Neural crest cell (in vitro differentiated cells): Measurements from ENCODE around the gene FBXL17. TPM values are rescaled to one million over a fixed set of nuclear protein-coding genes. Genes with fewer than 3 reads are reported as not detected.

Experiments used
- DNase-seq: peaks from one replicate; pipeline ENCODE4 v3.0.0; 2021; ENCODE audit warnings: low read depth, mixed read lengths, low spot score
- H3K27ac Mint-ChIP-seq: one replicate; pipeline ENCODE4 v1.8.0; 2021; ENCODE audit warnings: mild to moderate bottlenecking, mixed read lengths; ENCODE audit not compliant: unreplicated experiment
- H3K27me3 Mint-ChIP-seq: 2 replicates; pipeline ENCODE4 v1.8.0; 2021; ENCODE audit warnings: low read depth, mild to moderate bottlenecking, mixed read lengths
- H3K36me3 Mint-ChIP-seq: 2 replicates; pipeline ENCODE4 v1.8.0; 2021; ENCODE audit warnings: low read depth, mild to moderate bottlenecking, mixed read lengths
- H3K4me1 Mint-ChIP-seq: 2 replicates; pipeline ENCODE4 v1.8.0; 2021; ENCODE audit warnings: mixed read lengths
- H3K4me3 Mint-ChIP-seq: one replicate; pipeline ENCODE4 v1.8.0; 2021; ENCODE audit warnings: mild to moderate bottlenecking, mixed read lengths
- H3K9me3 Mint-ChIP-seq: 2 replicates; pipeline ENCODE4 v1.8.0; 2021; ENCODE audit warnings: mixed read lengths
- total RNA-seq: library from RNA; stranded (reverse); gene quantifications from 2 replicates; pipeline ENCODE4 v1.2.1, GENCODE V29; 2021
- TF ChIP-seq, protein P1 (sequence below): fragments of 200-600 bp; sonication (generic); conservative IDR thresholded peaks from 2 replicates; pipeline ENCODE4 v1.5.0; 2021; ENCODE audit warnings: antibody characterized with exemption, mild to moderate bottlenecking

The FBXL17 gene
- total RNA-seq, 1 donor from 2014 or later: 17.8 TPM

DNA sequence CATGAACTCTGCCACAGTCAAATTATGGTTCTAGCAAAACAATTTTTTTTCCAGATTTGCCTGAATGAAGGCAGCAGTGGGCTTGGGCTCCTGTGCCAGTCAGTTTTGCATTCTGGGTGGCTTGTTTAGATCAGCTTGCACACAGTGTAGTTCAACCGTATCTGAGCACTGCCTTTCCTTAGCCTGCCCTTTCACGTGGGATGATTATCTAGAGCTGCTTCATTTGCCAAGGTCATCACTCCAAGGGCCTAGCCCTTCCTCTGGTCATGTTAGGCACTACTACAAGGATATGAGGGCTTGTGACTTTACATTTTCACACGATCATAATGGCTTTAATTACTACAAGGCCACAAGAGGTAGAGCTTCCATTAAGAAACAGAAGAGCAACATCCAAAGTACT lies 560.6 kb downstream of the FBXL17 start:
- H3K9me3 Mint-ChIP-seq: peaks cover 16% of the 10 kb centered on the region
- peaks cover 2% of the 10 kb centered on the region for H3K36me3 Mint-ChIP-seq
- no peak overlapping the region for H3K4me3 Mint-ChIP-seq
- TF ChIP-seq, protein P1, sequence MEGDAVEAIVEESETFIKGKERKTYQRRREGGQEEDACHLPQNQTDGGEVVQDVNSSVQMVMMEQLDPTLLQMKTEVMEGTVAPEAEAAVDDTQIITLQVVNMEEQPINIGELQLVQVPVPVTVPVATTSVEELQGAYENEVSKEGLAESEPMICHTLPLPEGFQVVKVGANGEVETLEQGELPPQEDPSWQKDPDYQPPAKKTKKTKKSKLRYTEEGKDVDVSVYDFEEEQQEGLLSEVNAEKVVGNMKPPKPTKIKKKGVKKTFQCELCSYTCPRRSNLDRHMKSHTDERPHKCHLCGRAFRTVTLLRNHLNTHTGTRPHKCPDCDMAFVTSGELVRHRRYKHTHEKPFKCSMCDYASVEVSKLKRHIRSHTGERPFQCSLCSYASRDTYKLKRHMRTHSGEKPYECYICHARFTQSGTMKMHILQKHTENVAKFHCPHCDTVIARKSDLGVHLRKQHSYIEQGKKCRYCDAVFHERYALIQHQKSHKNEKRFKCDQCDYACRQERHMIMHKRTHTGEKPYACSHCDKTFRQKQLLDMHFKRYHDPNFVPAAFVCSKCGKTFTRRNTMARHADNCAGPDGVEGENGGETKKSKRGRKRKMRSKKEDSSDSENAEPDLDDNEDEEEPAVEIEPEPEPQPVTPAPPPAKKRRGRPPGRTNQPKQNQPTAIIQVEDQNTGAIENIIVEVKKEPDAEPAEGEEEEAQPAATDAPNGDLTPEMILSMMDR: no peak
- no peaks in the 10 kb centered on the region for H3K27me3 Mint-ChIP-seq
- DNase-seq: no peak
- peaks cover 9% of the 10 kb centered on the region for H3K4me1 Mint-ChIP-seq
- H3K27ac Mint-ChIP-seq: no peak overlapping the region

DNA sequence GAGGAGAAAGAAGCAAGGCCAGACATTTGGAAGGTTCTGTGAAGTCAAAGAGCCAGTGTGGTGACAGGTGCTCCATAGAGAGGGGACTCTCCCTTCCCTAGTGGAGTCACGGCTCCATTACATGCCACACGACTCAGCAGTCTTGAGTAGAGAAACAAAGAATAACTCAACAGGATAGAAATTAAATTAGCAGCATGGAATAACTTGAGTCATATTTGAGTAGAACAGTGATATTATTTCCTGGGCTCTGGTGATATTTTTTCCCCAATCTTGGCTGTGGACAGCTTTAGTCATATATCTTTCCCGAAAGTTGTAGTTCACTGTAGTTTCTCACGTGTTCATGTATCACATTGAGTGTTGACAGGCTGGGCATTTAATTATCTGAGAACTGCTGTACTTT lies 561.5 kb downstream of the FBXL17 start:
- peaks cover 2% of the 10 kb centered on the region for H3K36me3 Mint-ChIP-seq
- H3K27ac Mint-ChIP-seq: no peak overlapping the region
- H3K27me3 Mint-ChIP-seq: no peaks in the 10 kb centered on the region
- peaks cover 16% of the 10 kb centered on the region for H3K9me3 Mint-ChIP-seq
- H3K4me3 Mint-ChIP-seq: no peak overlapping the region
- DNase-seq: no peak
- TF ChIP-seq, protein P1: no peak
- peaks cover 3% of the 10 kb centered on the region for H3K4me1 Mint-ChIP-seq

- DNase-seq: no peak
- TF ChIP-seq, protein P1: no peak
- H3K27me3 Mint-ChIP-seq: no peaks in the 10 kb centered on the region
- H3K27ac Mint-ChIP-seq: no peak overlapping the region
- peaks cover 2% of the 10 kb centered on the region for H3K36me3 Mint-ChIP-seq
- peaks cover 16% of the 10 kb centered on the region for H3K9me3 Mint-ChIP-seq
- no peak overlapping the region for H3K4me3 Mint-ChIP-seq
- no peaks in the 10 kb centered on the region for H3K4me1 Mint-ChIP-seq
Measured at GRCh38 chr5:107817951-107818350, 563.9 kb downstream of the FBXL17 start.

GRCh38 chr5:107817436-107817835 lies 564.5 kb downstream of the FBXL17 start:
- no peak overlapping the region for H3K4me3 Mint-ChIP-seq
- TF ChIP-seq, protein P1: no peak
- DNase-seq: no peak
- H3K27ac Mint-ChIP-seq: no peak overlapping the region
- no peaks in the 10 kb centered on the region for H3K4me1 Mint-ChIP-seq
- peaks cover 15% of the 10 kb centered on the region for H3K9me3 Mint-ChIP-seq
- H3K36me3 Mint-ChIP-seq: peaks cover 2% of the 10 kb centered on the region
- H3K27me3 Mint-ChIP-seq: peaks cover 2% of the 10 kb centered on the region

GRCh38 chr5:107815109-107815508 lies 566.8 kb downstream of the FBXL17 start:
- H3K36me3 Mint-ChIP-seq: no peaks in the 10 kb centered on the region
- DNase-seq: no peak
- H3K4me3 Mint-ChIP-seq: no peak overlapping the region
- no peak overlapping the region for H3K27ac Mint-ChIP-seq
- peaks cover 6% of the 10 kb centered on the region for H3K9me3 Mint-ChIP-seq
- H3K27me3 Mint-ChIP-seq: peaks cover 2% of the 10 kb centered on the region
- TF ChIP-seq, protein P1: no peak
- H3K4me1 Mint-ChIP-seq: no peaks in the 10 kb centered on the region
